DND-41 (cell line): ENCODE data around the gene SEMA6A.

Source experiments
- ATAC-seq: fragments of 200-7000 bp; cut with Tn5 transposase; 3 replicates; pipeline ENCODE4 v1.9.1; 2021; ENCODE audit warnings: low read depth; ENCODE audit not compliant: insufficient read depth
- DNase-seq: peaks from one replicate; pipeline ENCODE4 v3.0.0-alpha.2; 2020
- H2AFZ ChIP-seq: 2 replicates; pipeline ENCODE4 v1.6.0; 2012; ENCODE audit warnings: low read depth, low read length
- H3K27ac ChIP-seq: 2 replicates; pipeline ENCODE4 v1.5.1; 2012; ENCODE audit warnings: low read length, inconsistent platforms
- H3K27me3 ChIP-seq: fragments of 200-600 bp; sonication (generic); 2 replicates; pipeline ENCODE4 v1.6.0; 2012; ENCODE audit warnings: low read length, mild to moderate bottlenecking, inconsistent platforms; ENCODE audit not compliant: insufficient read depth, poor library complexity
- H3K36me3 ChIP-seq: 2 replicates; pipeline ENCODE4 v1.5.1; 2012; ENCODE audit warnings: low read length, inconsistent platforms; ENCODE audit not compliant: insufficient read depth
- H3K4me1 ChIP-seq: 2 replicates; pipeline ENCODE4 v1.5.1; 2012; ENCODE audit warnings: mild to moderate bottlenecking, low read length; ENCODE audit not compliant: insufficient read depth
- H3K4me2 ChIP-seq: 2 replicates; pipeline ENCODE4 v1.6.0; 2012; ENCODE audit warnings: mild to moderate bottlenecking, moderate library complexity, low read length, inconsistent platforms; ENCODE audit not compliant: insufficient read depth
- H3K4me3 ChIP-seq, 2 experiments: fragments of 200-600 bp in 1 of 2; shearing (Covaris generic) in 1 of 2; 2 replicates each; pipeline ENCODE4 v1.5.1; 2012 to 2016; ENCODE audit warnings: inconsistent platforms in 2 of 2, low read length in 2 of 2, mild to moderate bottlenecking in 2 of 2, low read depth in 1 of 2, moderate library complexity in 1 of 2
- H3K79me2 ChIP-seq: 2 replicates; pipeline ENCODE4 v1.6.0; 2012; ENCODE audit warnings: low read length, inconsistent platforms; ENCODE audit not compliant: insufficient read depth
- H3K9ac ChIP-seq: 2 replicates; pipeline ENCODE4 v1.6.0; 2012; ENCODE audit warnings: low read depth, mild to moderate bottlenecking, inconsistent platforms, low read length, moderate library complexity
- H3K9me3 ChIP-seq: 2 replicates; pipeline ENCODE4 v1.5.1; 2012; ENCODE audit warnings: low read length, moderate library complexity, mild to moderate bottlenecking, inconsistent platforms; ENCODE audit not compliant: insufficient read depth, severe bottlenecking
- H4K20me1 ChIP-seq: 2 replicates; pipeline ENCODE4 v1.6.0; 2012; ENCODE audit warnings: low read length; ENCODE audit not compliant: insufficient read depth
- CTCF ChIP-seq: IDR thresholded peaks from 2 replicates; pipeline ENCODE4 v1.5.1; 2012; ENCODE audit warnings: borderline replicate concordance, low read length, moderate library complexity, mild to moderate bottlenecking; ENCODE audit not compliant: poor library complexity, severe bottlenecking; ENCODE audit errors: extremely low read depth
- EZH2 ChIP-seq: IDR thresholded peaks from 3 replicates; pipeline ENCODE4 v1.6.1; 2012; ENCODE audit warnings: borderline replicate concordance, low read depth, mild to moderate bottlenecking, moderate library complexity, low read length, inconsistent platforms; ENCODE audit not compliant: severe bottlenecking

SEMA6A gene

GRCh38 chr5:116576053-116576713 is 1.6 kb upstream of the SEMA6A start:
- Histone ChIP-seq H2AFZ (no peak overlapping the region), H3K4me3 (no peak overlapping the region), H3K27me3 (peaks cover 3% of the 10 kb centered on the region), H3K9me3 (peaks cover 15% of the 10 kb centered on the region), H3K36me3 (no peaks in the 10 kb centered on the region), H3K27ac (no peak overlapping the region), H3K4me2 (no peak overlapping the region), H4K20me1 (no peaks in the 10 kb centered on the region), H3K79me2 (no peaks in the 10 kb centered on the region), H3K9ac (no peak overlapping the region), H3K4me1 (no peaks in the 10 kb centered on the region)
- no peak for DNase-seq
- TF ChIP-seq CTCF (peak; percentile 37), EZH2 (no peak)
- ATAC-seq, result no peak

GRCh38 chr5:116575326-116576052 is 866 bp upstream of the SEMA6A start:
- DNase-seq, result no peak
- no peaks in the 10 kb centered on the region for H3K27me3 ChIP-seq
- H3K79me2 ChIP-seq, result no peaks in the 10 kb centered on the region
- H3K4me2 ChIP-seq, result no peak overlapping the region
- no peaks in the 10 kb centered on the region for H3K4me1 ChIP-seq
- no peak overlapping the region for H3K4me3 ChIP-seq
- no peaks in the 10 kb centered on the region for H3K36me3 ChIP-seq
- H3K9ac ChIP-seq, result no peak overlapping the region
- TF ChIP-seq CTCF (no peak), EZH2 (no peak)
- H4K20me1 ChIP-seq, result no peaks in the 10 kb centered on the region
- no peak overlapping the region for H3K27ac ChIP-seq
- ATAC-seq, result no peak
- no peak overlapping the region for H2AFZ ChIP-seq
- H3K9me3 ChIP-seq, result peaks cover 15% of the 10 kb centered on the region

- Histone ChIP-seq H2AFZ (no peak overlapping the region), H3K9me3 (peaks cover 15% of the 10 kb centered on the region), H4K20me1 (no peaks in the 10 kb centered on the region), H3K27ac (no peak overlapping the region), H3K9ac (no peak overlapping the region), H3K36me3 (no peaks in the 10 kb centered on the region), H3K4me3 (no peak overlapping the region), H3K4me1 (0 out of 2 replicates have a peak, but pooled peaks cover 3% of the 10 kb centered on the region), H3K27me3 (no peaks in the 10 kb centered on the region), H3K79me2 (no peaks in the 10 kb centered on the region), H3K4me2 (no peak overlapping the region)
- TF ChIP-seq EZH2, result no peak
- no peak for TF ChIP-seq CTCF
- no peak for DNase-seq
- ATAC-seq, result no peak
These were observed 789 bp downstream of the SEMA6A start for GRCh38 chr5:116573702-116574366.
